Activated T-cell treated with anti-CD3 and anti-CD28 coated beads for 48 hours (primary cell): ENCODE data around the gene DAGLB.
A peak's percentile ranks its signal among the peaks of the same experiment; 100 is the strongest.
"Not testable (repeated sequence)": the region's sequence is repeated elsewhere in the genome, so short reads cannot be mapped to it uniquely, and the experiment has no call there.

Source experiments
- DNase-seq: peaks from one replicate; pipeline ENCODE4 v3.0.0-alpha.2; 2020; ENCODE audit warnings: low read depth

The DAGLB gene

DNA sequence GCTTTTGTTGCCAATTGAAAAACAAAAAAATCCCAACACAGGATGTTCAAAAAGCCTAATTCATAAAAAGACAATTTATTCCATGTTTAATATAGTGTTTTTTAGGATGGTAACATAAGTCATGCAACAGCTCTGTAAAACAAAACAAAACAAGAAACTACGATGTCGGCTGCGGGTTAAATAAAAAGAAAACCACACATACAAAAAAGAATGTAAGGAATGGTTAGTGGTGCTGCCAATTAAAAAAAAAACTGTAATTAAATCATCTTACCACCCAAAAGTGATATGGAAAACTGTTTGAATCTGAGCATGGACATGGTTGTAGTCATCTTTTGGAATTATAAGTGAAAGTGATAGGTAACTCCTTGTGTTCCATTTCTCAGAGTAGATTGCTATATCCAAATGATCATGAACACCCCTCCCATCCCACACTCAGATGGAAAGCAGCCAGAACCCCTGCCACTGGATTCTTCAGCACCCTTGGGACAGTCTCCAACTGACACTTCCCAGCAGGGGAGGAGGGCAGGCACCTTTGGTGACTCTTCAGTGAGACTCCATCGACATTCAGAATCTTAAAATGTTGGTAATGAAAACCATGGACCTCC is 14.3 kb upstream of the DAGLB start:
- DNase-seq = no peak

DNA sequence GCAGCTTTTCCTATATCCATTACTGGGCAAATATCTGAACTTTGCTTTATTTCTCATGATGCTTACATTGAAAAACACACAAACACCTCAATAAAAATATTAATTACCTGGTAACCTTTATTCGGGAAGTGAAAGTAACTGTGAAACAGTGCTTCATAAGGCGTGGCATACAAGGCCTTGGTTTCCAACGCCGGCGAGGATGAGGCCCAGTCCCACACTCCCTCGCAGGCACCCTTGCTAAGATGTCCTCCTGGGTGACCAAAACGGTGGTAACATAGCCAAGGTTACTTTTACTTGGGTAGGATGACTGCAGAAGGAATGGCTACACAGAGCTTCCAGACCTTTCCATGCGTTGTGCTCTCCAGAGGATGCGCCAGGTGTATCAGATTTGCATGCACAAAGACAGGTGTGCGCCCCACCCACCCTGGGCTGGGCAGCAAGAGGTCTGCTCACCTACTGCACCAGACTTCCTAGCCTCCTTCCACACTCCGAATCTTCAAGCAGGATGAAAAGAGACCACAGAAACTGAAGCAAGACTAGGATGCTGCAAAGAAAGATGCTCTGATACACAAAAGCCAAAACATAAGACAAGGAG is 13.3 kb upstream of the DAGLB start:
- no peak for DNase-seq

DNA sequence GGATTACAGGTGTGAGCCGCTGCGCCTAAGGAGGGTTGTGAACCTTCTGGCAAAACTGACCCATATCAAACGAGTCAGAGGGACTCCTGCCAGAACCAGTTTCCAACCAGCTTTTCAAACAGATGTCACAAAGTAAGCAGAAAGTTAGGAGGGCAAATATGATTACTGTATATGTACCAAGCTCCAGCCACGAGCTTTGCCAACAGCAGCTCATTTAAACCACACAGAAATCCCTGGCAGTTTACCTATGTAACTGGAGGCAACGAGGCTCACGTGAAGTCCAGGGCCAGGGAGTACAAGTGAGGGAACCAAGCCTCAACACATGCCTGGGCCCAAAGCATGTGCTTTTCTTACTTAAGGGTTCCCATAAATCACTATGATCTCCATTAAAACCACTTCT is 12.5 kb upstream of the DAGLB start:
- no peak for DNase-seq

DNA sequence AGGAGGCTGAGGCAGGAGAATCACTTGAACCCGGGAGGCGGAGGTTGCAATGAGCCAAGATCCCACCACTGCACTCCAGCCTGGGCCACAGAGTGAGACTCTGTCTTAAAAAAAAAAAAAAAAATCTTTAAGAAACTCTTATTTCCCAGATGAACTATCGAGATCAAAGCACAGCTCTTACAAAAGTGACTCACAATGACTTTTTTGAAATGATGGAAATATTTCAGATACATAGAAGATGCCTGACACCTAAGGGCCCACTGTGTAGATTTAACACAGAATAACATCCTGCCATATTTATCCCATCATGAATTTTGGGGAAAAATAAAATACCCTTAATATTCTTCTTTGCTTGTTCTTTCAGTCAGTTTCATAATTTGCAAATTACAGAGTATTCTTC is 10.9 kb upstream of the DAGLB start:
- not testable (repeated sequence) for DNase-seq

DNA sequence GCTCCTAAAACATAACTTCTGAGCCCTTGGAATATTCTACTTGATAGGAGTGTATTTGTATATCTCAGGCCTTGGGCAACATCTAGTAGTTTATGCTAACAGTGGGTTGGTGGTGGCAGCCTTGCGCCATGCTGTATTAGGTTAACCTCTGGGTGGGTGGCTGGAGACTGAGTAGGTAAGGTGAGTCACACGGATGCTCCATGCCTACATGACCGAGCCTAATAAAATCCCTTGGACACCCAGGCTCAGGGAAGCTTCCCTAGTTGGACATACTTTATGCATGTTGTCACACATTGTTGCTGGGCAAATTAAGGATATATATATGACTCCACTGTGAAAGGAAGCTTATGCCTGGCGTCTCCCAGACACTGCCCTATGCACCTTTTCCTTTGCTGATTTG is 6.0 kb upstream of the DAGLB start:
- no peak for DNase-seq

DNA sequence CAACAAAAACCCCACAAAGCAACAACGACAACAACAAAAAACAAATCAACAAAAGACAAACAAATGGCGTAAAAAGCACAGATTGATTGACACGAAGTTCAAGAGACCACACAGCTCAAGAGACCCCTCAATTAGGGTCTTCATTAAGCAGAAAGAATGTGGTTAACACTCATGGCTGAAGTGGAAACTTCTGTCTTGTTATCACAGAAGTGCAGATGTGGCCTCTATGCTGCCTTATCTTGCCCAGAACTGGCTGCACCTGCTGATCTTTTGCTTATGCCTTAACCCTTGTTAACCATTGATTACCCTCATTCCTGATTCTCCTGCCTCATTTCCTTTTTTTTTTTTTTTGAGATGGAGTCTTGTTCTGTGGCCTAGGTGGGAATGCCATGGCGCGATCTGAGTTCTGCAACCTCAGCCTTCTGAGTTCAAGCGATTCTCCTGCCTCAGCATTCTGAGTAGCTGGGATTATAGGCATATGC is 3.5 kb upstream of the DAGLB start:
- no peak for DNase-seq

DNA sequence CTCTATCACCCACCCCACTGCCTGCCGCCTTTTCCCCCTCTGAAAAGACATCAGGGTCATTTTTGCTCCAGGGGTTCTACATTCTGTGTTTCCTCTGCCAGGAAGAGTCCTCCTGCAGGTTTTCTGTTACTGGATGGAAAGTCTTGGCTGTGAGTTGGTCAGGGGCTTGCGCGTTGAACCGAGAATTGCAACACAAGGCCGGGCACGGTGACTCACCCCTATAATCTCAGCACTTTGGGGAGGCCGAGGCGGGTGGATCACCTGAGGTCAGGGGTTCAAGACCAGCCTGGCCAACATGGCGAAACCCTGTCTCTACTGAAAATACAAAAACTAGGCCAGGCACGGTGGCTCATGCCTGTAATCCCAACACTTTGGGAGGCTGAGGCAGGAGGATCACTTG is 2.8 kb upstream of the DAGLB start:
- not testable (repeated sequence) for DNase-seq

DNA sequence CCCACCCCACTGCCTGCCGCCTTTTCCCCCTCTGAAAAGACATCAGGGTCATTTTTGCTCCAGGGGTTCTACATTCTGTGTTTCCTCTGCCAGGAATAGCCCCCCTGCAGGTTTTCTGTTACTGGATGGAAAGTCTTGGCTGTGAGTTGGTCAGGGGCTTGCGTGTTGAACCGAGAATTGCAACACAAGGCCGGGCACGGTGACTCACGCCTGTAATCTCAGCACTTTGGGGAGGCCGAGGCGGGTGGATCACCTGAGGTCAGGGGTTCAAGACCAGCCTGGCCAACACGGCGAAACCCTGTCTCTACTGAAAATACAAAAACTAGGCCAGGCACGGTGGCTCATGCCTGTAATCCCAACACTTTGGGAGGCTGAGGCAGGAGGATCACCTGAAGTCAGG is 2.1 kb upstream of the DAGLB start:
- not testable (repeated sequence) for DNase-seq

DNA sequence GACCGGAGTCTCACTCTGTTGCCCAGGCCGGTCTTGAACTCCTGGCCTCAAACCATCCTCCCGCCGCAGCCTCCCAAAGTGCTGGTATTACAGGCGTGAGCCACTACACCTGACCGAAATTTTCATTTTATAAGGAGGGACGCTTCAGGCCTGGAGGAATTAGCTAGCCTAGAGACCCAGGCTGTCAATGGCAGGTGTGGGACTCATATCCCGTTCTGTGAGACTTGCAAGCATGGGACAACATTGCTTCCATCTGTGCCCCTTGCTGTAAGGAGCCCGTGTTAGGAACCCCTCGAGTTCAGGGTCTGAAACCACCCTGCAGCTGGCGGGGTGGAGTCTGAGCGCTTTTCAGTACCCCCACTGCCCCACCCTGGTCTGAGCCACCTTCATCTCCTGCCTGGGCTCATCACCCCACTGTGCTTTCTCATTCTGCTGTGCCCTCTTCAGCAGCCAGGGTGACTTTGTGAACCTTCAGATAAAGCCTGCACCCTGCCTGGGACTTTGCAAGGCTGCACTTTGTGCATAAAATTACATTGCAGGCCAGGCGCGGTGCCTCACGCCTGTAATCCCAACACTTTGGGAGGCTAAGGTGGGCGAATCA is 1.3 kb upstream of the DAGLB start:
- no peak for DNase-seq

DNA sequence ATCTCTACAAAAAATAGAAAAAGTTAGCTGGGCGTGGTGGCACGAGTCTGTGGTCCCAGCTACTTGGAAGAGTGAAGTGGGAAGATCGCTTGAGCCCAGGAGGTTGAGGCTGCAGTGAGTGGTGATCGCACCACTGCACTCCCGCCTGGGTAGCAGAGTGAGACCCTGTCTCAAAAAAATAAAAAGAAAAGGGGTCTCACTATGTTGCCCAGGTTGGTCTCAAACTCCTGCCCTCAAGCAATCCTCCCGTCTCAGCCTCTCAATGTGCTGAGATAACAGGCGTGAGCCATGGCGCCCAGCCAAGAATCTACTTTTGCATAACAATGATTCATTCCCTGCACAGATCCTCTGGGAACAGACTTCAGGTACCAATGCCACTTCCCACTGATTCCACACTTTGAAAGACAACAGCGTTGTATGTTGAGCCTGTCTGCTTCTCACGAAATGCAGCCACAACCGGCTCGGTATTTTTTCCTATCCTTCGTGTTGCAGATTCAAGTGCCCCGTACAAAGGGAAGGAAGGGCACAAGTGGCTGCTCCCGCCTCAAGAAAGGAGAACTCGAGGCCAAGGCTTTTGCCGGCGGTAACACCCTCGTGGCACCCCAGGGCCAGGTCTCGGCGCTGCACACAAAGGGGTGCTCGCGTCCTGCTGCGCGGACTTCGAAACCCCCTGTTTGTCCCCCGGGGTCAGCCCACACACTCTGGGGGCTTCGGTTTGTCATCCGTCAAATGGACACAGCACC is 745 bp downstream of the DAGLB start:
- peak; percentile 15 for DNase-seq

DNA sequence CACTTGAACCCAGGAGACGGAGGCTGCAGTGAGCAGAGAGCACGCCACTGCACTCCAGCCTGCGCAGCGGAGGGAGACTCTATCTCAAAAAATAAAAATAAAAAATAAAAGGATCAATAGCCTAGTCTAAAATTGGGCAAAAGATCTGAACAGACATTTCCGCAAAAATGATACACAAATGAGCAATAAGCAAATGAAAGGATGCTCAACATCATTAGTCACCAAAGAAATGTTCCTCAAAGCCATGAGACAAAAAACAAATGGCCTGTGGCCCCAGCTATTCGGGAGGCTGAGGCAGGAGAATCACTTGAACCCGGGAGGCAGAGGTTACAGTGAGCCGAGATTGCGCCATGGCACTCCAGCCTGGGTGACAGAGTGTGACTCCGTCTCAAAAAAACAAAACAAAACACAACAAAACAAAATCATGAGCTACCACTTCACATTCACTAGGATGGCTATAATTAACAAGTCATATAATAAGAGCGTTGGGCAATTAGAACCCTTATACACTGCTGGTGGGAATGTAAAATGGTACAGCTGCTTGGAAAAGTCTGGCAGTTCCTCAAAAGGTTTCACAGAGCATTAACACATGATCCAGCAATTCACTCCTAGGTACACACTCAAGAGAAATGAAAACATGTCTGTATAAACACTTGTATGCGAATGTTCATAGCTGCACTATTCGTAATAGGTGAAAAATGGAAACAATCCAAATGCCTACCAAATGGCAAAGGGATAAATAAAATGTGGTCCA is 3.1 kb downstream of the DAGLB start:
- no peak for DNase-seq

DNA sequence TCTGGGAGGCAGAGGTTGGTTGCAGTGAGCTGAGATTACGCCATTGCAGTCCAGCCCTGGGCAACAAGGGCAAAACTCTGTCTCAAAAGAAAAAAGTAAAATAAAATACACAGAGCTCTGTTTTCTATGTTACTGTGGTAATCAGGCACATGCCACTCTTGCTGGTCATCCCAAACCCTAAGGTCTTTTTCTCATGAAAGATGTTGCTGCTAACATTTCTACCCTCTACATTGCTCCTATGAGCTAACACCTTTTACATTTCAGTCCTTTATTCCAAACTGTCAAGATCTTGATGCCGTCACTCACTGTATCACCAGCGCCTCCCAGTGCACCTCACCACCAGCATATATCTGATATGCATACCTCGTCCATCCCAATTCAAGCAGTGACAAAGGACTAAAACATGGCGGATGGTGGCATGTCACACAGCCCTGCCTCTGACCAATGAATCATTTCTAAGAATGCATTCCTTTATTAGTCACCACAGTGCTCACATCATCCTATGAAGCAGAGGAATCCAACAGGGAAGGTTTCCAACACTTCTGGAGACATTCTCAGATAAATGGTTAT is 4.3 kb downstream of the DAGLB start:
- DNase-seq = no peak

DNA sequence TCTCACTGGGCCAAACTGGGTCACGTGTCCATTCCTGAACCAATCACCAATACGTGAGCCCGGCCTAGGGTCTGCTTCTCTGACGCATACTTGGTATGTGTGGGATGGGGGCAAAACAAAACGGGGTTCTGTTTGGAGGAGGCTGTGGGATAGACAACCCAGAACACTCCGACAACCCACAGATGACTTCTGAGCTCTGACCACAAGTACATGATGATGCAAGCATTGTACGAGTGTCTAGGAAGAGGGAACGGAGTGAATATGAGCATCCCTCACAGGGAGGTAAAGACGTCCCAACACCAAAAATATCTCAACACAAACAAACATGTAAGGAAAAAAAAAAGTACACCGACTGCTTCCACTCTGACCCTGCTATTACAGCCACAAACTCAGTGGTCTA is 5.6 kb downstream of the DAGLB start:
- DNase-seq = no peak

DNA sequence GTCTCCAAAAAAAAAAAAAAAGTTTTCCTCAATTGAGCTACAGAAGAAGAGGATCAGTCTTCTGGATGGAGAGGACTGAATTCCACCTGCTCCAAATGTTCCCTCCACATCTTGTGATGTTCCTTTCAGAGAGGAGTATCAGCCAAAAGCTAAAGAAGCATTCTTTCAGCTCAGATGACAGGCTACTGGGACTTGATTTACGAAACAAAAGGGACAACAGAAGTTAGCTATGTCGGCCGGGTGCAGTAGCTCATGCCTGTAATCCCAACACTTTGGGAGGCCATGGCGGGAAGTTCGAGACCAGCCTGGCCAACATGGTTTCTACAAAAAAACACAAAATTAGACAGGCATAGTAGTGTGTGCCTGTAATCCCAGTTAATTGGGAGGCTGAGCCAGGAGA is 7.4 kb downstream of the DAGLB start:
- DNase-seq = no peak

DNA sequence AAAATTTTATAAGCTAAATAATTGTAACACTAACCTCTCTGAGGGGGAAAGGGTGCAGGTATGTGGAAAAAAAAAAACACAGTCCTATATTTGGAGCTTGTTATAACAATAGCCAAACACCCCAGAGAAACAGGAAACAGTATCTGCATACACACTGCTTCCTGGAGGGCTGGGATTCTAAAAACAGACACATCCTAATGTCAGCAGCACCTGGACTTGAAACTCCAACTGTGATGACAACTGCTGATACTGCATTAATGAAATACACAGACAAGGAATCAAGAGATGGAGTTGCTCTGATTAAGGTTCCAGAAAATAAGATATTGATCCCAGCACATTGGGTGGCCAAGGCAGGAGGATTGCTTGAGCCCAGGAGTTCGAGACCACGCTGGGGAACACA is 9.3 kb downstream of the DAGLB start:
- DNase-seq = no peak

DNA sequence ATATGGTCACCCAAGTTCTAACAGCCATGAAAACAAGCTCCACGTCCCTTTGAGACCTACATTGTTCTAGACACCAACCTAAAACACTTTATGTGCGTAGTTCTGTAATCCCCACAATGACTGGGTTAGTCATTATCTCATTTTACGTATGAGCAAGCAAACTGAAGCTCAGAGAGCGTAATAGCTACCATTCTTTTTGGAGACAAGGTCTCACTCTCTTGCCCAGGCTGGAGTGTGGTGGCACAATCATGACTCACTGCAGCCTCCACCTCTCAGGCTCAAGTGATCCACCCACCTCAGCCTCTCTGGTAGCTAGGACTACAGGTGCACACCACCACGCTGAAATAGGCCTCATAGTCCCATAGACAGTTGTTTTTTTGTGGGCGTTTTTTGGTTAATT is 10.5 kb downstream of the DAGLB start:
- peak; percentile 30 for DNase-seq

DNA sequence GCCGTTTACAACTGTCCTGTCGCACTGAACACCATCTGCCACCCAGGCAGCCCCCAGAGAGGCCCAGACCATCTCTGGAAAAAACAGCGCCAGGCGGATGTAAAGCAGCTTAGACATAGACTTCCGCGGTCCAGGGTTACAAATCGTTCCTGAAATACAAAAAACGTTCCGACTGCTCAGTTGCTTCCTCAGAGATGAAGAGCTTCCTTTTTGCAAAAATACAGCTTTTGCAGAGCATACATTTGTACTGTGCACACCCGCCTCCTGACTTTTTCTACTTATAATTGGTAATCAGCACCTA is 11.4 kb downstream of the DAGLB start:
- DNase-seq = peak; percentile 24

DNA sequence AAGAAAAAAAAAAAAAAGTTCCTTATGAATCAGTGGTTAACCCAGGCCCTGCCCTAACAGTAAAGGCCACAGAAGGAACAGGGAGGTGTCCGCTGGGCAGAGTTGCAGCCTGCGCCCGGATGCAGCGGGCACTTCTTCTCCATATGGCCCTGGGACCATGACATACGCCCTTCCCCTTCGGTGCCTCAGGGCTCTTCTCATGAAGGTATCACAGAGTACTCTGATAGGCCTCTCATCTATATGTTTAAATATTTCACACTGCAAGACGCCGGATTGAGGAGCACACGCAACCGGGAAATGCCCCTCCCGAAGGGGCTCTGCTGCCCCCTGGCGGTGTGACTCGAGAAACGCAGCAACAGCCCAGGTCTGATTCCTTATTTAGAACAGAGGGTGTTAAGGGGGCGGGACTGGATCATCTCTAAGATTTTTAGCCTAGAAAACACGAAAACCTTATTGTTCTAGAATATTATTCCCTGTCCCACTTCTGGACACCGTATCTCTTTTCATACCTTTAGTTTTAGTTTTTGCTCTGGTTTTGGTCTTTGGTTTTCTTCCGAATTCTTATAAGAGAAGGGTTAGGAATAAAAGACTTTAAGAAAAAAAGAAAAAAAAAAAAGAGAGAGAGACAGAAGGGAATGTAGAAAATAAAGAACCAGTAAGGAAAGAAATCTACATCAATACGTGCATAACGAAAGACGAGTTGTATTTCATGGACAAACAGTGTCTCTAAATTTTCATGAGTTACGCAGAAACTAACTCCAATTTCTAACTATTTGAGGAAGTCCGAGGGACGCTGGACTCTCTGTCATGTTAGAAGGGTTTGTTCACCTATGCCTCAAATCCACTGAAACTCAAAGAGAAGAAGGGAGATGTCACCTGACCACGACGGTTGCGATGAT is 12.0 kb downstream of the DAGLB start:
- DNase-seq = peak; percentile 82

DNA sequence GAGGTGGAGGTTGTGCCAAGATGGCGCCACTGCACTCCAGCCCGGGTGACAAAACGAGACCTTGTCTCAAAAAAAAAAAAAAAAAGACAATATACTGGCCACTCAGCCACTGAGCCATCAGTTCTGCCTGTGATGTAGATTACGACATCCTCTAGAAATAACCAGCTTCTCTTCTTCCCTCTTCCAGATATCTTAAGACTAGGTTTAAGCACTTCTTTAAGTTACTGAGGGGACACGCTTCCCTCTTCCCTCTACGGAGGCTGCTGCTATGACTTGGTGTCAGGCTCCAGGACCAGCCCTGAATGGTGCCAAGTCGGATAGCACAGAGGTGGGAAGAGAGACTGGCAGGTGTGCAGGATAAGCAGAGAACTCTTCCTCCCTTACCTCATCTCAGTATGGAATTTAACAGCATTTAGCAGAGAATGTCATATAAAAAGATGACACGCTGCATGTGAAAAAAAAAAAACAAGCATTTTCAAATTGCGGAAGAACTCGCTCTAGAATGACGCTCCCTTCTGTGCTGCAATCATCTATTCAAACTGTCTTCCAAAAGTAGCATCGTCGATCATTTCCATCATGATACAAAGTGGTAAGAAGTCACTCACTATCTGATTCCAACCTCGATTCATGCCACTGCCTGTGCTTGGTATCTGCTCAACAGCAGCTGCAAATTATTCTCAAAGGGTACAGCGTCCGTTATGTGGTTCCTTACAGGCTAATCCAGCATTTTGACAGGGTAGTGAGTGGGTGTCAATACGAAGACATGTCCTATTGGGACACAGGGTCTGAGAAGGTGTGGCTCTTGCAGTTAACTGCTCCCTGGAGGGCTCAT is 13.8 kb downstream of the DAGLB start:
- no peak for DNase-seq

DNA sequence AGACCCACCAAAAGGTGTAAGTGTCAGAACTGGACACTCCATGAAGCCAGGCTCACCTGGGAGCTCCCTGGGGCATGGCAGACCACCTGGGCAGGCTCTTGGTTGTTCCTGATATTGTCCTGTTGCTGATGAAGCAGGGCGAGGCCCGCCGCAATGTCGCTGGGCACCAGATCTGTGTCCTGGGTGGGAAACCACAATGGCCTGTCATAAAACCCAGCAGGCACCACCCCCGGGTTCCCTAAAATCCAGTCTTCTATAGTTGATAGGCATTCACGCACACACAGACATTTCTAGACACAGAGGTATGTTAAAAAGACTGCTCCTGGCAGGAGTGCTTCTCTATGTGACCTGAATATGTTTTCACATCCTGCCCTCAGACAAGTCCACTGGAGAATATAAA is 15.0 kb downstream of the DAGLB start:
- no peak for DNase-seq
